GM12878 (cell line): ENCODE results near the gene DIP2C. TPM values are rescaled to one million over a fixed set of nuclear protein-coding genes. Genes with fewer than 3 reads are reported as not detected.

Experiments used
- CTCF ChIP-seq, 3 experiments: IDR thresholded peaks in 2 of 3; conservative IDR thresholded peaks in 1 of 3; 2 replicates each; pipeline ENCODE4 v1.5.1; 2011; ENCODE audit warnings: low read depth in 3 of 3, low read length in 3 of 3, mild to moderate bottlenecking in 3 of 3, control low read depth in 2 of 3, moderate library complexity in 2 of 3, inconsistent platforms in 1 of 3, mixed read lengths in 1 of 3; ENCODE audit not compliant: control insufficient read depth in 2 of 3, insufficient read depth in 1 of 3; ENCODE audit errors: extremely low read depth in 1 of 3
- E2F4 ChIP-seq: IDR thresholded peaks from 2 replicates; pipeline ENCODE4 v1.6.1; 2012; ENCODE audit warnings: low read depth, low read length, improper control_type of control experiment
- KLF5 ChIP-seq: fragments of 450-650 bp; IDR thresholded peaks from 2 replicates; pipeline ENCODE4 v1.6.1; 2014; ENCODE audit warnings: mild to moderate bottlenecking; ENCODE audit not compliant: partially characterized antibody
- NR2C2 ChIP-seq: IDR thresholded peaks from 2 replicates; pipeline ENCODE4 v1.6.1; 2011; ENCODE audit warnings: borderline replicate concordance, low read depth; ENCODE audit not compliant: control insufficient read depth, insufficient read length
- NRF1 ChIP-seq: conservative IDR thresholded peaks from 2 replicates; pipeline ENCODE4 v1.6.1; 2011; ENCODE audit warnings: mild to moderate bottlenecking, low read depth, low read length, improper control_type of control experiment
- YBX1 ChIP-seq: fragments of 450-650 bp; IDR thresholded peaks from 2 replicates; pipeline ENCODE4 v1.6.1; 2016; ENCODE audit warnings: antibody characterized with exemption
- polyA plus RNA-seq, 11 experiments: library from polyadenylated mRNA; depleted of rRNA in 4 of 11; unstranded in 6 of 11; stranded (reverse) in 5 of 11; fragments of >200 nt; fragmentation: Nextera tagmentation in 4 of 11; fragmentation: Illumina TruSeq in 1 of 11; extraction: Ambion mirVana in 4 of 11; extraction: Trizol in 1 of 11; gene quantifications; 1 replicate in 1 of 11; 2 replicates in 10 of 11; pipeline versions ENCODE4 v1.2.1 to v1.2.3, GENCODE V29; 2011 to 2016; ENCODE audit warnings: inconsistent platforms in 2 of 11, missing spikeins in 2 of 11, low read depth in 1 of 11
- total RNA-seq, 4 experiments: library from RNA; depleted of rRNA in 3 of 4; stranded (reverse); fragments of >200 nt in 3 of 4; fragmentation: Illumina TruSeq in 1 of 4; extraction: Trizol in 1 of 4; gene quantifications; 2 replicates each; pipeline versions ENCODE4 v1.2.1 to v1.2.3, GENCODE V29; 2013 to 2021
- TF ChIP-seq, protein P1 (sequence below): fragments of 450-650 bp; formaldehyde crosslinking; IDR thresholded peaks from 2 replicates; pipeline ENCODE4 v1.4.0; 2020; ENCODE audit warnings: mild to moderate bottlenecking, moderate library complexity
- TF ChIP-seq, protein P2 (sequence below): IDR thresholded peaks from 2 replicates; pipeline ENCODE4 v1.6.1; 2011; ENCODE audit warnings: low read depth, low read length, improper control_type of control experiment, borderline replicate concordance

DIP2C gene
- total and polyA plus RNA-seq, 10 of the 15 experiments (the other 5 are each of a cell fraction or from before 2014, with no cell fraction given), result 0.01 to 0.10 (median 0.06) TPM

DNA sequence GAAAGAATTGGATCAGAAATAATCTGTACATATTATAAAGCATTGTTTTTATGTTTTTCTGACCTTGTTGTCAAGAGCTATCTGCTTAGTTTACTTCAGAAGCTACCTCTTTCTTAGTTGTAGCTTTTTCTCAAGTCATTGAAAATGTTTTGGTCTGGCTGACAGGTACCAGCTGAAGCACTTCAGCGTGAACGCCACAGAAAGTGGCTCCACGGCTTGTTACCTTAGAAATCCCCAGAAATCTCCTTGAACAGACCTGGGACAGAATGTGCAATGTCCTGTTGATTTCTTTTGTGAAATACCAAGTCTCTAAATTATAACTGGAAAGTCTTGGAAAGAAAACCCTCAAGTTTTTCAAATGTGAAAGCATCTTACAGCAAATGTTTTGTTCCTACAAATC lies 457.4 kb downstream of the DIP2C start (continued):
- TF ChIP-seq, protein P1, sequence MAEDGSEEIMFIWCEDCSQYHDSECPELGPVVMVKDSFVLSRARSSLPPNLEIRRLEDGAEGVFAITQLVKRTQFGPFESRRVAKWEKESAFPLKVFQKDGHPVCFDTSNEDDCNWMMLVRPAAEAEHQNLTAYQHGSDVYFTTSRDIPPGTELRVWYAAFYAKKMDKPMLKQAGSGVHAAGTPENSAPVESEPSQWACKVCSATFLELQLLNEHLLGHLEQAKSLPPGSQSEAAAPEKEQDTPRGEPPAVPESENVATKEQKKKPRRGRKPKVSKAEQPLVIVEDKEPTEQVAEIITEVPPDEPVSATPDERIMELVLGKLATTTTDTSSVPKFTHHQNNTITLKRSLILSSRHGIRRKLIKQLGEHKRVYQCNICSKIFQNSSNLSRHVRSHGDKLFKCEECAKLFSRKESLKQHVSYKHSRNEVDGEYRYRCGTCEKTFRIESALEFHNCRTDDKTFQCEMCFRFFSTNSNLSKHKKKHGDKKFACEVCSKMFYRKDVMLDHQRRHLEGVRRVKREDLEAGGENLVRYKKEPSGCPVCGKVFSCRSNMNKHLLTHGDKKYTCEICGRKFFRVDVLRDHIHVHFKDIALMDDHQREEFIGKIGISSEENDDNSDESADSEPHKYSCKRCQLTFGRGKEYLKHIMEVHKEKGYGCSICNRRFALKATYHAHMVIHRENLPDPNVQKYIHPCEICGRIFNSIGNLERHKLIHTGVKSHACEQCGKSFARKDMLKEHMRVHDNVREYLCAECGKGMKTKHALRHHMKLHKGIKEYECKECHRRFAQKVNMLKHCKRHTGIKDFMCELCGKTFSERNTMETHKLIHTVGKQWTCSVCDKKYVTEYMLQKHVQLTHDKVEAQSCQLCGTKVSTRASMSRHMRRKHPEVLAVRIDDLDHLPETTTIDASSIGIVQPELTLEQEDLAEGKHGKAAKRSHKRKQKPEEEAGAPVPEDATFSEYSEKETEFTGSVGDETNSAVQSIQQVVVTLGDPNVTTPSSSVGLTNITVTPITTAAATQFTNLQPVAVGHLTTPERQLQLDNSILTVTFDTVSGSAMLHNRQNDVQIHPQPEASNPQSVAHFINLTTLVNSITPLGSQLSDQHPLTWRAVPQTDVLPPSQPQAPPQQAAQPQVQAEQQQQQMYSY, result no peak
- TF ChIP-seq NRF1 (no peak), E2F4 (no peak), YBX1 (no peak), CTCF (IDR thresholded peaks at IDR 0.05 in 2 of 3, conservative IDR thresholded peaks at IDR 0.05 in 1 of 3; ENCODE audit: control insufficient read depth in 2 of 3, extremely low read depth in 1 of 3, insufficient read depth in 1 of 3, low read depth in 3 of 3, low read length in 3 of 3) (no peak), NR2C2 (no peak), KLF5 (no peak)
- TF ChIP-seq, protein P2, sequence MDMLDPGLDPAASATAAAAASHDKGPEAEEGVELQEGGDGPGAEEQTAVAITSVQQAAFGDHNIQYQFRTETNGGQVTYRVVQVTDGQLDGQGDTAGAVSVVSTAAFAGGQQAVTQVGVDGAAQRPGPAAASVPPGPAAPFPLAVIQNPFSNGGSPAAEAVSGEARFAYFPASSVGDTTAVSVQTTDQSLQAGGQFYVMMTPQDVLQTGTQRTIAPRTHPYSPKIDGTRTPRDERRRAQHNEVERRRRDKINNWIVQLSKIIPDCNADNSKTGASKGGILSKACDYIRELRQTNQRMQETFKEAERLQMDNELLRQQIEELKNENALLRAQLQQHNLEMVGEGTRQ, result no peak
